HG02571 (cell line): ENCODE results near the gene GPR78.
"Not testable (repeated sequence)": the region's sequence is repeated elsewhere in the genome, so short reads cannot be mapped to it uniquely, and the experiment has no call there.

Experiments
- ATAC-seq: cut with Tn5 transposase; IDR thresholded peaks from one replicate; pipeline ENCODE4 v1.9.1; 2021; ENCODE audit warnings: mild to moderate bottlenecking, moderate library complexity; ENCODE audit not compliant: unreplicated experiment

GPR78 gene

GRCh38 chr4:8614365-8615193, 34.4 kb downstream of the GPR78 start:
- no peak for ATAC-seq

GRCh38 chr4:8615366-8615765, 35.2 kb downstream of the GPR78 start:
- no peak for ATAC-seq

GRCh38 chr4:8615921-8616787, 36.0 kb downstream of the GPR78 start:
- no peak for ATAC-seq

GRCh38 chr4:8616831-8617230, 36.6 kb downstream of the GPR78 start:
- no peak for ATAC-seq

- no peak for ATAC-seq
These were observed 37.4 kb downstream of the GPR78 start for GRCh38 chr4:8617486-8618040.

- no peak for ATAC-seq
These were observed 38.2 kb downstream of the GPR78 start for GRCh38 chr4:8618421-8618820.

GRCh38 chr4:8618961-8619720, 38.9 kb downstream of the GPR78 start:
- ATAC-seq, result no peak

GRCh38 chr4:8621135-8621534, 40.9 kb downstream of the GPR78 start:
- not testable (repeated sequence) for ATAC-seq

GRCh38 chr4:8624601-8625272, 44.5 kb downstream of the GPR78 start:
- not testable (repeated sequence) for ATAC-seq

GRCh38 chr4:8630240-8630905, 50.2 kb downstream of the GPR78 start:
- not testable (repeated sequence) for ATAC-seq

- ATAC-seq, result not testable (repeated sequence)
These were observed 51.7 kb downstream of the GPR78 start for GRCh38 chr4:8631896-8632295.

- not testable (repeated sequence) for ATAC-seq
These were observed 54.6 kb downstream of the GPR78 start for GRCh38 chr4:8634773-8635172.

GRCh38 chr4:8635897-8636554, 55.8 kb downstream of the GPR78 start:
- not testable (repeated sequence) for ATAC-seq
